ENCODE measurements around the gene ODAD3.
"Not testable (repeated sequence)": the region's sequence is repeated elsewhere in the genome, so short reads cannot be mapped to it uniquely, and the experiment has no call there.

The ODAD3 gene

GRCh38 chr19:11435057-11435832 lies at the start of gene ODAD3, which contains the start of gene PRKCSH:
ODAD3 (minus strand) TSS chr19:11435121; CDS start chr19:11435016, 105 bp downstream.
PRKCSH (plus strand) TSS chr19:11435635; CDS start chr19:11436118, 483 bp downstream.
- DNase-seq, result peak; percentile 98

GRCh38 chr19:11483366-11484111 lies 48.6 kb upstream of the ODAD3 start:
- DNase-seq, result peak in 1 of 2 experiments; percentile 50

GRCh38 chr19:11482384-11483050 lies 47.6 kb upstream of the ODAD3 start:
- DNase-seq, result peak in 1 of 2 experiments; percentile 82

DNA sequence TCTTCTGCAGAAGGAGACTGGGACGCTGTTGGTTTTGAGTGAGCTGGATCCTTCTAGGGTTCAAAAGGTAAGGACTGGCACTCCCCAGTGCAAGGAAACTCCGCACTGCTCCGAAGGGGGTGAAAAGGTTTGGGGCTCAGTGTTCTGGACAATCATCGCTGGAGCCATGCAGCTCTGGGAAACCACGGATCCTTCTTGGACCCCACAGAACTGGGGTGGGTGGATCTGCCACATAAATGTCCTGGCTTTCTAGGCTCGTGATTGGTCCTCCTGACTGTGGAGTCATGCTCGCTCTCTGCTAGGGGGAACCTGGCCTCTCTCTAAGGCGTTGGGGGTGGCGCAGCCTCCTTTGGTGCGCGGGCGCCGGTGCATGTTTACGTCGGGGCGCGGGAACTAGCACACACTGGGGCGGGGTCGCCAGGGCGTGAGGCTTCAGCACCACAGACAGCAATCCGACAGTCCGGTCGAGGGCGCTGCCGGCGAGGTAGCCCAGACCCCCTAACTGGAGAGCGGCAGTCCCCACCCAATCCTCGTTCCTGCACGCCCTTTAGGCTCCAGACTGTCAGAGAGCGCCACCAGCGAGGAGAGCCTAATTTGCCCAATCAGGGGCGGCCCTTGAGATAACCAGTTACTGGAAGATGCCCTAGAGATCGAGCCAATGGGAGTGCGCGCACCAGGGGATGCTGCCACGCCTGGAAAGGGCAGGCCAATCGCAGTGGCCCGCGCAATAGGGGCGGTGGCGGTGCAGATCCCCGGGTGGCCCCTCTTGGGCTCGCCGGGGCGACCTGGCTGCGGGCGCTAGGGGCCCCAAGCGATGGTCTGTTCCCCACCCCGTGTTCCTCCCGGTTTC lies 46.8 kb upstream of the ODAD3 start:
- DNase-seq, result peak; percentile 82 to 85

DNA sequence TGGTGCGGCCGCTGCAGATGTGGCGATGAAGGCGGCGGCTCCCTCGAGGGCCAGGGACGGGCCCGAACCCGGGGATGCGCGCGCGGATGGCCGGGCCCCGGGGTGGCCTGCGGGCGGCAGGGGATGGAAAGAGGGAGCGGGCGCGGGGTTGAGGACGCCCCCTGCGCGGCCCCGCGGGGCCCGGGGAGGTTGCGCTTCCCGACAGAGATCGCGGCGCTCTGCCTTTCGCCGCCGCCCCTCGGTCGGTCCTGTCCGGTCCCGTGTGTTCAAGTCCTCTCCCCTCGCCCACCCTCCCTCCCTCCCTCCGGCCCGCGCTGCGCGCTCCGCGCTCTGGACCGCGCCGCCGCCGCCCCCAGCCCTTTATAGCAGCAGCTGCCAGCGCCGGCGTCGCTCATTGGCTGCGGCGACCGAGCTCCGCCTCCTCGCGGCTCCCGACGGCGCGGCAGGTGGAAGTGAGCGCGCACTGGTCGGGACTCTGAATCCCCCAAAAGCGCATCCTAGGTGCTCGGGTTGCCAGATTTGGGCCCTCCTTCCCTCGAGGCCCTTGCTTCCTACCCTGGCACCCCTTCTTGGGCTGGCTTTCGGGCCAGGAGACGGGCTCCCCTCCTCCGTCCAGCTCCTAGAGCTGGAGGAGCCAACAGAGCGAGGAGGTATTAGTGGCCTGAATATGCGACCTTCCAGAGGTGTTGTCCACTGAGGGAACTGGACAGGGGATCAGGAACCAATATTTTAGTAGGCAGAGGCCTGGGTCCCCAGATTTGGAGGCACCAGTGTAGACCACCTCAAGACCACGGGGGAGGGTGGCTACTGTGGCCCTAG lies 46.0 kb upstream of the ODAD3 start, which contains the start of gene ELAVL3:
Gene ELAVL3 (minus strand): TSS at position 332 of the 819 bp plus-strand sequence. CDS start 438 bp downstream, outside the sequence.
- peak in 1 of 2 experiments; percentile 58 for DNase-seq

DNA sequence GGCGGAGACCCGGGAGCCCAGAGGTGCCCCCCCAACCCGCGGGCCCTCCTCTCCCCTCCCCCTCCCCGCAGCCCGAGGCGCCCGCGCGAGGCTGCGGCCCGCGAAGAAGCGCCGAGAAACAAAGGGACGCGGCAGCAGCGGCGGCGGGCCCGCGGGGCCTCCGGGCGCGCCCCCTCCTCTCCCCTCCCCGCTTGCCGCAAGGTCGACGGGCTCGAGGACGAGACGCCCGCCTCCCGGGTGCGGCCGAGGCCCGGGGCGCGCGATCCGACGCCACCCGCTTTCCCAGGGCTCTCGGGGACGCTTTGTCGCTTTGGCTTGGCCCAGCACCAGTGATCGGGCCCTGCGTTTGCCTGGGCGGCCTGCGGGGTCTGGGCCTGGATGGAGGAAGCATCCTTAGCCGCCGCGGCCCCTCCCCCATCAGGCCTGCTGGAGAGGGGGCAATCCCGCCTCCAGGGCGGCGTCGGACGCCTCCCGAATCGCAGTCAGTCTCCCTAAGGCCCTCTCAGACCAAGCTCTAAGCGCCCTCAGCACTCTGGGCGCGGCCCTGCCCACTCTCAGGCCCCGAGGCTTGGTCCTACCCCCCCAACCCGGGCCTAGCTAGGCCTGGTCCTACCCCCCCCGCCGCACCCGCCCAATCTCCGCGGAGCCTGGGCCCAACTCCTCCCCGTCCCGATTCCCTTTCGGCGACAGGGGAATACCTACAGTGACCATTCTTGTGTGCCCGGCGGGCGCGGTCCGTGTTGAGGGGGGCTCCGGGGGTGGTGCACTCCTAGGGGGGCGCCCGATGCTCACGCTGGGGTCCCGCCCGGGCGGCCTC lies 45.2 kb upstream of the ODAD3 start:
- peak in 1 of 2 experiments; percentile 37 for DNase-seq

- peak in 1 of 2 experiments; percentile 76 for DNase-seq
These were observed 44.4 kb upstream of the ODAD3 start for GRCh38 chr19:11479090-11479897.

GRCh38 chr19:11478167-11479089 lies 43.5 kb upstream of the ODAD3 start:
- DNase-seq, result no peak

DNA sequence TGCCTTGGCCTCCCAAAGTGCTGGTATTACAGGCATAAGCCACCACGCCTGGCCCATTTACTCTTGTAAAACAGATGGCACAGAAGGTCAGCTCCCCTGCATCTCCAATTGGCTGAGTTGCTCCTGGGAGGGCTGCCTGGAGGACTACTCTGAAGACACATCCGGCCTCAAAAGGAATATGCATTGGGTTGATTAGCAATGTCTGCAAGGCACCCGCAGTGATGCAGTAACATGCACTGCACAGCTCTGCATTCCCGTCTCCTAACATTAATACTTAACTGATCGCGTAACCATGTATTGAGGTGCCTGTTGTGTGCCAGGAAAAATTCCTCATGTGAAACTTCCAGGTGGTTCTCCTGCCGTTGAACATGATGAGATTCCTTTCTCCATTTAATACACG lies 40.9 kb upstream of the ODAD3 start:
- DNase-seq, result no peak

- not testable (repeated sequence) for DNase-seq
These were observed 40.4 kb upstream of the ODAD3 start for GRCh38 chr19:11475343-11475742.

- DNase-seq, result no peak
These were observed 38.8 kb upstream of the ODAD3 start for GRCh38 chr19:11473725-11474124.

GRCh38 chr19:11468266-11468845 lies 33.4 kb upstream of the ODAD3 start:
- not testable (repeated sequence) for DNase-seq

- DNase-seq, result no peak
These were observed 30.7 kb upstream of the ODAD3 start for GRCh38 chr19:11465600-11465999.

DNA sequence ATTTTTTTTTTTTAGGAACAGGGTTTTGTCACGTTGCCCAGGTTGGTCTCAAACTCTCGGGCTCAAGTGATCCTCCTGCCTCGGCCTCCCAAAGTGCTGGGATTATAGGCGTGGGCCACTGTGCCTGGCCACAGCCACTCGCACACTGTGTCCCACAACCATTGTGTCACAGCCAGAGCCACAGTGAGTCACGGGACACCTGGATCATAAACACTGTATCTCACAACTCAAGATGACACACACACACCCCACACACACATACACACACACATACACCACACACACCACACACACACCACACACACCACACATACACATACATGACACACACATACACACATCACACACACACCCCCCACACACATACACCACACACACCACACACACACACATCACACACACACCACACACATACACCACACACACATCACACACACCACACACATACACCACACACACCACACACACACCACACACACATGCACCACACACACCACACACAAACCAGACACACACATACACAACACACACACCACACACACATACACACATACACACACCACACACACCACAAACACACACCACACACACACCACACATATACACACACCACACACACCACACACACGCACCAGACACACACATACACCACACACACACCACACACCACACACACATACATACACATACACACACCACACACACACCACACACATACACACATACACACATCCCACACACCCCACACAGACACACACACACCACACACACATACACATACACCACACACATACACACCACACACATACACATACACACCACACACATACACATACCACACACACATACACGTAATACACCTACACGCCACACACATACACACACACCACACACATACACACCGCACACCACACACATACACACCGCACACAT lies 29.7 kb upstream of the ODAD3 start:
- no peak for DNase-seq

DNA sequence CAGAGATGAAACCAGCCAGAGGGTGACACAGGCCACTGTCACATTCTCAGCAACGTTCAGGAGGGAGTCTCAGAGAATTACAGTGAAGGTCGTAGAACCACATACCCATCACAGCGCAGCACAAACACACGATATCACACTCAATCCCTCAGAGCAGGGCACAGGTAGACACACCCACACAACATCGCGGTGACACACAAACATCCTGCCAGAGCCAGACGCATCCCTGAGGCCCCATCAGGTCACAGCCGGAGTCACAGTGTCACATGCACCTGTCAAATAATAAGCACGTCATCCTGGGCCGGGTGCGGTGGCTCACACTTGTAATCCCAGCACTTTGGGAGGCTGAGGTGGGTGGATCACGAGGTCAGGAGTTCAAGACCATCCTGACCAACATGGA lies 28.5 kb upstream of the ODAD3 start:
- no peak for DNase-seq

GRCh38 chr19:11461453-11461852 lies 26.5 kb upstream of the ODAD3 start:
- DNase-seq, result no peak

- DNase-seq, result no peak
These were observed 25.3 kb upstream of the ODAD3 start for GRCh38 chr19:11460207-11460606.

Measured in NCI-H526 (cell line).